ENCODE data around the gene GAPDHS. TPM values are rescaled to one million over a fixed set of nuclear protein-coding genes. Genes with fewer than 3 reads are reported as not detected.

Gene GAPDHS
- total RNA-seq, 1 experiment from 2014 or later = not detected

- POLR2A ChIA-PET = interaction anchor here (0.8 kb wide), 1 partner anchor 99 kb away, joined by 3 read pairs; no protein-coding TSS in a partner anchor
- no peaks in the 10 kb centered on the region for H4K20me1 ChIP-seq (ENCODE audit: insufficient read depth)
Observed at GRCh38 chr19:35544110-35544802, 11.0 kb downstream of the GAPDHS start.

DNA sequence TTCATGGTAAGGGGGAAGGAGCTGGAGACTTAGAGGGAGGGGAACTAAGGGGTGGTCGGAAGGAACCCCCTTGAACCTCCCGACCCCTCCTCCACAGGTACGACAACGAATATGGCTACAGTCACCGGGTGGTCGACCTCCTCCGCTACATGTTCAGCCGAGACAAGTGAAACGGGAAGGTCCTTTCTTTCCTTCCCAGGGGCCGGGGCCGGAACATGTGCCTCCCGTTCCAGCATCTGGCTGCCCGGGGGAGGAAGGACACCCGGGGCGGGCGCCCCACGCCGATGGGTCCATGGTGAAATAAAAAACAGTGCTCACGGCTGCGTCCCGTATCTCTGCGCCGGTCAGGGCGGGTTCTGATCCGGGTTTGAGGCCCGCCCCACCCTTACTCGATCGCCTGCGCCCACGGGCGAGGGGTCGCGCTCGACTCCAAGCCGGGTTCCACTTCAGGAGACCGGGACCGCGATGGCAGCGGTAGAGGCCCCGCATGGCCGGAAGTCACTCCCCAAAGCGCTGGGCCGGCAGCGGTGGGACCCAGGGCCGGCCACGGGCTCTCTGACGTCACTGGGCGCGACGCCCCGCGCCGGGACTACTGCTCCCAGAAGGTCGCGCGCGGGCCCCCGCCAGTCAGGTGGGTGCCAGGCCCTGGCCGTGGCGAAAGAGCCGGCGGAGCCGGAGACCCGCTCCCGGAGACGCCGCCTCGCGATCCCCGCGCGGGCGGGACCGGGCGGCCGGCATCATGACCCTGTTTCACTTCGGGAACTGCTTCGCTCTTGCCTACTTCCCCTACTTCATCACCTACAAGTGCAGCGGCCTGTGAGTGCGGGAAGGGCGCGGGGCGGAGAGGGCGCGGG is 12.0 kb downstream of the GAPDHS start, which contains the start of gene TMEM147:
Gene TMEM147, plus strand, starts transcription at position 626 of the 854 bp plus-strand sequence. Its CDS starts 114 bp downstream, at position 740.
- H3K36me3 ChIP-seq (ENCODE audit: control insufficient read depth in 1 of 2, insufficient read depth in 2 of 2, low read length in 2 of 2) = peaks cover 8 to 39% of the 10 kb centered on the region in 2 experiments; a peak in 3 of 4 replicates
- peaks cover 56% of the 10 kb centered on the region for H3K79me2 ChIP-seq (ENCODE audit: insufficient read depth, low read length)
- no peaks in the 10 kb centered on the region for H3K27me3 ChIP-seq (ENCODE audit: insufficient read depth, low read length)
- DNase-seq (ENCODE audit: low read depth, low spot score) (peak; percentile 70), ATAC-seq (peak; percentile 93)
- POLR2A ChIA-PET = no interaction called here
- no peaks in the 10 kb centered on the region for H3K9me2 ChIP-seq (ENCODE audit: insufficient read depth)
- CTCF ChIA-PET = no interaction called here
- peak within 1 kb of the TSS; percentile 89 for H3K27ac ChIP-seq (ENCODE audit: low read depth, low read length)
- peak within 1 kb of the TSS; percentile 78 for H2AFZ ChIP-seq (ENCODE audit: low read depth, low read length, poor library complexity, severe bottlenecking)
- intact Hi-C loops (cut with micrococcal nuclease) = loop anchor here (1.0 to 10.0 kb wide), 2 partner anchors 35 to 390 kb away; partner anchors contain the start of gene LRFN3
- H4K20me1 ChIP-seq (ENCODE audit: insufficient read depth) = no peaks in the 10 kb centered on the region
- H3K4me2 ChIP-seq (ENCODE audit: low read length) = peak within 1 kb of the TSS; percentile 98
- no peaks in the 10 kb centered on the region for H3K9me3 ChIP-seq (ENCODE audit: control insufficient read depth in 1 of 2, insufficient read depth in 1 of 2, low read depth in 1 of 2, low read length in 2 of 2)
- H3K4me1 ChIP-seq (ENCODE audit: control insufficient read depth in 1 of 2, insufficient read depth in 2 of 2, low read length in 2 of 2) = peaks cover 9 to 22% of the 10 kb centered on the region in 2 experiments
- peak within 1 kb of the TSS; percentile 100 for H3K9ac ChIP-seq (ENCODE audit: low read length)
- BruUV-seq (replicated peaks) = TSS peak; percentile 72
- RAD21 ChIA-PET (ENCODE audit: low non-redundant PET in 1 of 2, low total read pairs in 2 of 2, uncharacterized antibody in 2 of 2, unreplicated experiment in 2 of 2) = interaction anchor here in 1 of 2 experiments (0.7 kb wide), 1 partner anchor 10 kb away, joined by 3 read pairs; no protein-coding TSS in a partner anchor
- H3K4me3 ChIP-seq (replicated peaks in 1 of 2; ENCODE audit: low read depth in 1 of 2, low read length in 2 of 2) = peak within 1 kb of the TSS; percentile 69 to 100
- TF ChIP-seq SIN3A (IDR thresholded peaks at IDR 0.05; ENCODE audit: low read depth) = peak; percentile 92
- TF ChIP-seq RAD21 (IDR thresholded peaks at IDR 0.05; ENCODE audit: low read depth) = no peak
- no peak for TF ChIP-seq CBX3 (IDR thresholded peaks at IDR 0.05; ENCODE audit: low read depth)
- TF ChIP-seq, protein P1, sequence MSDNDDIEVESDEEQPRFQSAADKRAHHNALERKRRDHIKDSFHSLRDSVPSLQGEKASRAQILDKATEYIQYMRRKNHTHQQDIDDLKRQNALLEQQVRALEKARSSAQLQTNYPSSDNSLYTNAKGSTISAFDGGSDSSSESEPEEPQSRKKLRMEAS (IDR thresholded peaks at IDR 0.05) = peak; percentile 90
- no peak; the same call in 1 of the 2 replicates for TF ChIP-seq FOSL1 (IDR thresholded peaks at IDR 0.05; ENCODE audit: low read depth)
- no peak for TF ChIP-seq EGR1 (IDR thresholded peaks at IDR 0.05; ENCODE audit: low read depth)
- no peak for TF ChIP-seq CTCF (IDR thresholded peaks at IDR 0.05 in 2 of 3, conservative IDR thresholded peaks at IDR 0.05 in 1 of 3; ENCODE audit: borderline replicate concordance in 1 of 3, insufficient read depth in 1 of 3, low read depth in 2 of 3, low read length in 2 of 3)
- no peak for TF ChIP-seq CEBPB (IDR thresholded peaks at IDR 0.05; ENCODE audit: low read depth)
- TF ChIP-seq EZH2 (IDR thresholded peaks at IDR 0.05) = no peak
- TF ChIP-seq ZFX (IDR thresholded peaks at IDR 0.05) = peak; percentile 97
- no peak for TF ChIP-seq ATF3 (IDR thresholded peaks at IDR 0.05)
- no peak for TF ChIP-seq EZH2phosphoT487 (IDR thresholded peaks at IDR 0.05; ENCODE audit: borderline replicate concordance)
- peak; percentile 94 for TF ChIP-seq POLR2AphosphoS5 (IDR thresholded peaks at IDR 0.05; ENCODE audit: low read depth, low read length)
- TF ChIP-seq ELF1 (IDR thresholded peaks at IDR 0.05; ENCODE audit: borderline replicate concordance, low read depth) = no peak; the same call in 1 of the 2 replicates
- peak; percentile 65 for TF ChIP-seq SP1 (IDR thresholded peaks at IDR 0.05; ENCODE audit: low read depth)

More at GRCh38 chr19:35544110-35544802, 11.0 kb downstream of the GAPDHS start:
- no TSS peak for BruUV-seq (replicated peaks)
- Histone ChIP-seq H3K9me3 (ENCODE audit: control insufficient read depth in 1 of 2, insufficient read depth in 1 of 2, low read depth in 1 of 2, low read length in 2 of 2) (no peaks in the 10 kb centered on the region), H3K9me2 (ENCODE audit: insufficient read depth) (no peaks in the 10 kb centered on the region), H3K4me3 (replicated peaks in 1 of 2; ENCODE audit: low read depth in 1 of 2, low read length in 2 of 2) (peak overlapping the region; percentile 69 to 100), H3K36me3 (ENCODE audit: control insufficient read depth in 1 of 2, insufficient read depth in 2 of 2, low read length in 2 of 2) (peaks cover 11 to 42% of the 10 kb centered on the region in 2 experiments; a peak in 3 of 4 replicates), H3K4me2 (ENCODE audit: low read length) (peak overlapping the region; percentile 98), H3K27me3 (ENCODE audit: insufficient read depth, low read length) (no peaks in the 10 kb centered on the region), H2AFZ (ENCODE audit: low read depth, low read length, poor library complexity, severe bottlenecking) (no peak overlapping the region), H3K79me2 (ENCODE audit: insufficient read depth, low read length) (peaks cover 56% of the 10 kb centered on the region), H3K4me1 (ENCODE audit: control insufficient read depth in 1 of 2, insufficient read depth in 2 of 2, low read length in 2 of 2) (peaks cover 9 to 22% of the 10 kb centered on the region in 2 experiments), H3K27ac (ENCODE audit: low read depth, low read length) (peak overlapping the region; percentile 89), H3K9ac (ENCODE audit: low read length) (peak overlapping the region; percentile 100)
- intact Hi-C loops (cut with micrococcal nuclease) = loop anchor here (10.0 kb wide), 1 partner anchor 391 kb away; the partner anchor contains the start of gene LRFN3
- ChIA-PET CTCF (no interaction called here), RAD21 (ENCODE audit: low non-redundant PET in 1 of 2, low total read pairs in 2 of 2, uncharacterized antibody in 2 of 2, unreplicated experiment in 2 of 2) (interaction anchor here in 1 of 2 experiments (0.7 kb wide), 1 partner anchor 10 kb away, joined by 3 read pairs; no protein-coding TSS in a partner anchor)
- DNase-seq (ENCODE audit: low read depth, low spot score) (no peak), ATAC-seq (no peak)
- TF ChIP-seq EZH2phosphoT487 (IDR thresholded peaks at IDR 0.05; ENCODE audit: borderline replicate concordance) (no peak), ELF1 (IDR thresholded peaks at IDR 0.05; ENCODE audit: borderline replicate concordance, low read depth) (no peak), EGR1 (IDR thresholded peaks at IDR 0.05; ENCODE audit: low read depth) (no peak), ZFX (IDR thresholded peaks at IDR 0.05) (no peak), ZNF274 (IDR thresholded peaks at IDR 0.05; ENCODE audit: low read depth, low read length) (no peak)
